Inflammatory macrophage treated with lipopolysaccharide for 1 hour (primary cell): ENCODE results near the gene CLTC.
A peak's percentile ranks its signal among the peaks of the same experiment; 100 is the strongest.

ENCODE experiments used
- DNase-seq, 2 donors: peaks; one replicate each; pipeline ENCODE4 v3.0.0-alpha.2; 2020 to 2022

CLTC gene

DNA sequence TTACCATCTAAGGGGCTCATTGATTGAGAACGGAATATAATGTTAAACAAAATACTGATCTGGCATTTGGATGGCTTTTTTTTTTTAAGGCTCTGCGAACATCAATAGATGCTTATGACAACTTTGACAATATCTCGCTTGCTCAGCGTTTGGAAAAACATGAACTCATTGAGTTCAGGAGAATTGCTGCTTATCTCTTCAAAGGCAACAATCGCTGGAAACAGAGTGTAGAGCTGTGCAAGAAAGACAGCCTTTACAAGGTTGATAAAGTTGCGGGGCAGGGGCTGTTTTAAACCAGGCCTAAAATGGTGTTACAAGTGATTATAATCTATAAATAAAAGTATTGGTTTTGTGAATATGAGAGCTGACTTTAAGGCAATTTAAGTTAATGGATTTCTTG is 65.3 kb downstream of the CLTC start:
- DNase-seq = no peak

DNA sequence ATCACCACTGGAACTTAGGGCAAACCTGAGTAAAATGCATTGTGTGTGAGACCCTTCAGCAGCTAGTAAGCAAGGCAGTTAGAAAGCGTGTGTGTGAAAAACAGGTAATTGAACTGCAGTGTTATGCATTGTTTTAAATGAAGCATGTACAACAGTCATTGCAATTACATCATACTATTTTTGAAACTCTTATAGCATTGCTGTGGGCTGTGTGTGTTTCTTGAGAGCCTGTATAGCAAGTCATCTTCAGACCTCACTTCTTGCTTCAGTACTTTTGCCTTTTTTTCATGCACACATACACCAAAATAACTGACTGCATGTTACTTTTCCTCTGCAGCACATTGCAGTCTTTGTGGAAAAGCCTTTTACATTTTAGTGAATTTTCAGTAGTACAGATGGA is 68.3 kb downstream of the CLTC start:
- DNase-seq = no peak

DNA sequence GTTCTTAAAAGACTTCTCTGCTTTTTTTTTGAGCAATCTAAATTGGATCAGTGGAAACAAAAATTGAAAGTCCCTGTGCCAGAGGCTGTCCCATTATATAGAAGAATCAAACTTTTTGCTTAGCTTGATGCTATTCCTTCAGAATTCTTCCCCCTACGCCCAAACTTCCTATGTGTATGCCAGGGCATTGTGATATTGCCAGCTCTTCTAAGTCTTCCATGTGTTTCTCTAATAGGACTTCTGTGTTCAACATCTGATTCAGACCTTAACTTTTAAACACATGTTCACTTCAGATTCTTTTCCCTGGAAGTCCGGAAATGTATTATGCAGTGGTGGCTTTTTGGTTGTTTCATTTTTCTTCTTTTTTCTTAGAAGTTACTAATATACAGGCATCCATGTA is 68.8 kb downstream of the CLTC start:
- DNase-seq = no peak

DNA sequence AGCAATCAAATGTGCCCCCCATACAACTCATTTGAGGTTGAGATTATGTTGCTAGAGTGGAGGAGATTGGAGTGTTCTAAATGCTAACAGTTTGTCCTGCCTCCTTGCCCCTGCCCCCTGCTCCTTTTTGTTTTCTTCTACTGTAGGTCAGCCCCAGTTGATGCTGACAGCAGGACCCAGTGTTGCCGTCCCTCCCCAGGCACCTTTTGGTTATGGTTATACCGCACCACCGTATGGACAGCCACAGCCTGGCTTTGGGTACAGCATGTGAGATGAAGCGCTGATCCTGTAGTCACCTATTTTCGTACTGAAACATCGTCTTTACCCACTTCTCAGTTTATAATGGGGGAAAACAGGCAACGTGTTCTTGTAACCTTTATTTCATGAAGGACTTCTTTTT is 73.9 kb downstream of the CLTC start:
- DNase-seq = no peak

DNA sequence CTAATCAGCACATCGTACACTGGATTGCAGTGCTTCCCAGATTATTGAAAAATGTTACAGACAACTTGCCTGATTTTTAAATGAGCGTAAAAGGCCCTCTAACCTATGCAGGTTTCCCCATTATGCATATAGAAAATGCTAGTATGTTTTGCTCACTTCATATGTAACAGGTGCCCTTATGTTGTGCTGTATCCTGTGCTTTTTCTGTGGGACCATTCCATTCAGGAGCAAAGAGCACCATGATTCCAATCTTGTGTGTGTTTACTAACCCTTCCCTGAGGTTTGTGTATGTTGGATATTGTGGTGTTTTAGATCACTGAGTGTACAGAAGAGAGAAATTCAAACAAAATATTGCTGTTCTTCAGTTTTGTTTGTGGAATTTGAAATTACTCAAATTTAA is 74.6 kb downstream of the CLTC start:
- DNase-seq = no peak

DNA sequence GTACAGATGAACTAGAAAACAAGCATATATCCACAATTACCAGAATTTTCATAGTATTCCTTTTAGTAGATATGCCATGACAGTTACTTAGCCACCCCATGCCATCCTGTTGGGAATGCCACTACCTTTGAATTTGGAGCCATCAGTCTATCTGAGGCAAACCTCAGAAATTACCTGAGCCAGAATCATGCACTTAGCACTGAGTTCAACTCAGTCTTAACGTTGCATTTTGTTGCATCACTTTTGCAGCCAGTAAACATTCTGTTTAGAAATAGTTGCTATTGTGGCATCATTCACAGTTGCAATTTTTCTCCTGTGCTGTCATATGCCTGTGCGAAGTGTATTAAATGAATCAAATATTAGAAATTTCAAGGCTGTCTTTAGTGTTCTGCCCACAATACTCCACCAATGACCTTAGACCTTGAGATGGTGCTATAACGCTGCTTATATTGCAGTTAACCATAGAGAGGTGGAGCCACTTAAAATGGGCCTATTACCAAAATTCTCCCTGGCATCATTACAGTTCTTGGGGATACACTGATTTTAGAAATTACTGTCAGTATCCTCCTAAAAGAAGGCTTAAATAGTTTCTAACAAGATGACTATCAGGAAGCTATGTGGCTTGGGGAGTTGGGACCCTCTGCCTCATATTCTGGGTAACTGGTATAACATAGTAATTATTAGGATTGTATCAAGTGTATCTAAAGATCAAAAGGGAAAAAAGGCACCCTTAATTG is 76.4 kb downstream of the CLTC start:
- DNase-seq = no peak

DNA sequence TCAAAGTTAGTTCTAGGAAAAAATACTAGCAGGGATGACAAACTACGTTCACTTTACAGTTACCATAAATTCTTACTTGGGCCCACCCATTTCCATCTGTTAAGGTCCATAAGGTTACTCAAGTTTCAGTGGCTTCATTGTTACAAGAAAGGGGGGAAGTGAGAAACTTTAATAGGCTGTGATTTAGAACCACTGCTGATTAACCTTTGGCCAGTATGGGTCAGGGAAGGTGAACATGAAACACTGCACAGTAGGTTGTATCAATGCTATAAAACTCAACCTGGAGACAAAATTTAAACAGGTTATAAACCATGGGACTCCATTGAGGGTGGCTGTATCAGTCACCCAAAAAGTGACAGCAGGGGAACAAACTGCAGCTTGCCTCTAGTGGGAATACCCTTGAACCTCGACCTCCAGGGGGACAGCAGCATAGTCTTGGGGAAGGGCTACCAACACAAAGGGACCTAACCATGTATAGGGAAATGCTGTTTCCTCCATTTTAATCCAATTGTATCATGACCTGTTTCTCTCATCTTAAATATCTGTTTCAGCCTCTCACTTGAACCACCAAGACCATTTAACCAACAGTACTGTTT is 77.1 kb downstream of the CLTC start:
- no peak for DNase-seq

DNA sequence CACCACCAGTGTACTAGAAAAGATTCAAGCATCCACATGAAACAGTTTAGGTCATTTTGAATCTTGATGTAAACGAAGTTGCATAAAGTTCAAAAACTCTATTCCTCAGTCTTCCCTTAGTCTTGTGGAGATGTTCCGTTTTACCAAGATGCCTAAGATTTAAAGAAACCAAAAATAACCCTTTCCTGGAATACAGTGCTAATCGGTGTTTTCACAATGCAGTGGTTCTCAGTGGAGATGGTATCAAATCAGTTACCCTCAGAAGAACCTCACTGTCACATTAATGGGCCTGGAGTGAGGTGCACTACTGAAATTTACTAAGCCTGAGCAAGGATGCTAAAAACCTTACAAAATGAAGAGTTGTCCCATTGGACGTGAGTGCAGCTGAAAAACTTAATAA is 78.4 kb downstream of the CLTC start:
- DNase-seq = no peak

DNA sequence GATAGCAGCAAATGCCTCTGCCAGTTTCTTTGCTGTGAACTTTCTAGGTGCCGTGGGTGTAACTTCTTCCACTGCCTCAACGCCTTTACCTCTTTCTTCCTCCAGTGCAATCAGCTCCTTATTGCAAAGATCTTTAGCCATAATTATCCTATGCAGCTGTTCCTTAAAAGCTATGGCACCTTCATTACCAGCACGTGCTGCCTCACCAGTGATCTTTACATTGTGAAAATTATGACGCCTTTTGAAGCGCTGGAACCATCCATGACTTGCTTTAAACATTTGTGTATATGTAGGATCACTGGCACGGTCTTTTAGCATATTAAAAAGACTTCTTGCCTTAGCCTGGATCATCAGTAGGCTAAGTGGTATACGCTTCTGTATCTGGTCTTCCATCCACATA is 79.5 kb downstream of the CLTC start:
- DNase-seq = no peak

DNA sequence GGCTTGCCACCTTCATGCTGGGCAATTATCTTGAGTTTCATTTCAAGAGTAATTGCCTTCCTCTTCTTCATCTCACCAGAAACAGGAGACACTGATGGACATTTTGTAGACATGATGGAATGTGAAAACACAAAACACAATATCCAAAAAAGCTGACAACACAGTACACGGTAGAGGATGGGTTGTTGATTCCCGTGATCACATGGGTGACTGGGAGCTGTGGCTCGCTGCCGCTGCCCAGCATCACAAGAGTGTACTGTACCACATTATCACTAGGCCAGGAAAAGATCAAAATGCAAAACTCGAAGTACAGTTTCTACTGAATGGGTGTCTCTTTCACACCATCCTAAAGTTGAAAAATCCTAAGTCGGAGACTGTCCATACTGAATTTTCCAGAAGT is 80.1 kb downstream of the CLTC start:
- DNase-seq = no peak

DNA sequence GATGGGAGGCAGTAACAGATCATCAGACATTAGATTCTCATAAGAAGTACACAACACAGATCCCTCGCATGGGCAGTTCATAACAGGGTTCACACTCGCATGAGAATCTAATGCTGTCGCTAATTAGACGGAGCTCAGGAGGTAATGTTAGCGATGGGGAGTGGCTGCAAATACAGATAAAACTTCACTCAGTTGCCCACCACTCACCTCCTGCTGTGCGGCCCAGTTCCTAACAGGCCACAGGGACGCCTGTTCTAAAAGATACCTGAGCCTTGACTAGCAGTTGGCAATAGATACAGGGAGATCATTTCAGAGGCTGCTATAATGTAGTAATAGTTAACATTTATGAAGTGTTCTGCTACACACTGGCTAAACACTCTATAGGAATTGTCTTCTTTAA is 82.6 kb downstream of the CLTC start:
- DNase-seq = no peak

DNA sequence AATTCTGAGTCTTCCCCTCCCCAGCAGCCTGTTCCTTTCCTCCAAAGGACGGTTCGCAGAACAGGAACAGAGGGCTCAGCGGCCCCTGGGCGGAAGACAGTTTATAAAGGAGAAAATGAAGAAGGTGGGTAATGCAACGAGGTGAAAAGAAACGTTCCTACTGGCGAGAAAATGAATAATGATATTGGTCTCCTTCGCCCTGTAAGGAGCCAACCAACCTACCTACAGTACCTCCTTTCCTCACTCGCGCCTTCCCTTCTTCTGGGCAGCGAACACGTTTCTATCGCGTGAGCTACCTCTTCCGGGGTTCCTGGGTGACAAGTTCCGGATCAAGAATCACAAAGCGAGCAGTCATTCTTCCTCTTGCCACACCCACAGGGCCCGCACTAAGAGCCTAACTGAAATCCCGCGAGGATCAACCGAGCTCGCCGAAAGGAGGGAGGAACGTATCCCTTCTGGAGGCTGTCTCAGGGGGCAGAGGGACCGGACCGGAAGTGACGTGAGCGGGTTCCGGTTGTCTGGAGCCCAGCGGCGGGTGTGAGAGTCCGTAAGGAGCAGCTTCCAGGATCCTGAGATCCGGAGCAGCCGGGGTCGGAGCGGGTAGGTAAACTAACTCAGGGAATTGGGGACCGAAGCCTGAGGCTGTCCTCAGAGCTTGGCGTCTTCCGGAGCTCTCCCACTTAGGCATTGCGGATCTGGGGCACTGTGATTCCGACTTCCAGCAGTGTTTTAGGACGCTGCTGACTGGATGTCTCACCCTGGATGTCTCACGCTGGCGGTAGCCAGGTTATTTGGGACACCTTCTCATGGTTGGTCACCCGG is 87.7 kb downstream of the CLTC start, which contains the start of the genes PTRH2 and VMP1:
TSS of gene PTRH2 (minus strand) at position 282 of the 822 bp plus-strand sequence. CDS start 9,452 bp downstream, outside the sequence.
TSS of gene VMP1 (plus strand) at position 506 of the 822 bp plus-strand sequence. CDS start 23,793 bp downstream, outside the sequence.
- DNase-seq = peak; percentile 99 to 100

DNA sequence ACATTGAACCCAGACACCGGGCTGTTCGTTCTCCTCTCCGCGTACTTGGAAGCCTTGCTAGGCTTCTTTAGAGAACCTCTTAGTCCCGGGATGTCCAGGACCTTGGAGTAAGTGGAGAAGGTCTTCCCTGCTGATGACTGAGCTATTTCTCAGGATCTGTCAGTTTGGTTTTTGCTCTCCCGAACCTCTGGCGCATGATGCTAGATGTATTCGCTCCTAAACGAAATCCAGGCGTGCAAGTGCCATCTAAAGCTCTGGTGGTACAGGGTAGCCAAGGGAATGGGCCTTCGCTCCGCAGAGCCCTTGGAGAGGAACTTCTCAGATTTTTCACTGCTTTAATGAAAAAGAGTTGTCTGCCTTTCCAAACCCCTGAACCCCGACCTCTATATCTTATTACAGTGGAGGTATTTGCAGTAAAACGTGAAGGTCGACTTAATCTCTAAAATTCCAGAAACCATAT is 88.3 kb downstream of the CLTC start:
- peak in 1 of 2 donors; percentile 29 for DNase-seq

DNA sequence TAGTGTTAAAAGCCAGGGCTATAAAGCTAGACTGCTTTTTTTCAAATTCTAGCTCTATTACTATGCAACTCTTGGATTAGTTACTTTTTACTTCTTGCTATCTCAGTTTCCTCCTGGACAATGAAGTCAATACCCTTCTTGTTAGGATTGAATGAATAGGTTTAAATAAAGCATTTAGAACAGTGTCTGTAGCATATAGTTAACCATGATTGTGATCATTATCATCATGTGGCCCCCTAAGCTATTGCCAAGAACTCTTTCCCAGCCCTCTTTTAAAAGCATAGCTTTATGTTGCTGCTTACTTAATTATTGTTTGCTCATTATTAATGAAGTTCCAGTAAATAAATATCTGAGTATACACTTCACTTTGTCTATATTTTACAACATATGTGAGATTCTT is 92.2 kb downstream of the CLTC start:
- DNase-seq = no peak

DNA sequence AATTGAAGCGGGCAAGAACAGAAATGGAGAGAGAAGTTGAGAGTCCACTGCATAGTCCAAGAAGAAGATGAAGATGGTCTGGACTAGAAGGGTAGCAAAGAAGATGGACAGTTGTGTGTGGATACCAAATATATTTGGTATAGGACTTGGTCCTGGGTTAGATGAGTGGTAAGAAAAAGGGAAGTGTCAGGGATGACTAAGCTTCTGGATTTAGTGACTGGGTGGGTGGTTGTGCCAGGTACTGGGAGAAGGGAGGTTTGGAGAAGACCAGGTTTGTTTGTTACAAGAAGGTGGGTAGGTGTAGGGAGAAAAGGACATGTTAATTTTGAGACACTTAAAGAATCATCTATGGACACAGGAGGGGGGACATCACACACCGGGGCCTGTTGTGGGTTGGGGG is 93.2 kb downstream of the CLTC start:
- no peak for DNase-seq

DNA sequence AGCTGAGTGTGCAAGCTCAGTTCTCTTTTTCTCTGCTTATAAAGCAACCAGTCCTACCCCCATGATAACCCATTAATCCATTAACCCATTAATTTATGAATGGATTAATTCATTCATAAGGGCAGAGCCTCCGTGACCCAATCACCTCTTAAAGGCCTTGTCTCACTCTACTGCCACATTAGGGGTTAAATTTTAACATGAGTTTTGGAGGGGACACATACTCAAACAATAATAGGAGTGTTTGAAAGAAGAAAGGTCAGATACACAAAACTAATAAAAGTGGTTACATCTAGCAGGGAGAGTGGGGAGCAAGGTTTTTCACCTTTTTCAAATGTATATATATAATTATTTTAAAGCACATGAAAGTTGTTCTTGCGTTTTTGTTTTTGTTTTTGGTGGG is 94.6 kb downstream of the CLTC start:
- no peak for DNase-seq

DNA sequence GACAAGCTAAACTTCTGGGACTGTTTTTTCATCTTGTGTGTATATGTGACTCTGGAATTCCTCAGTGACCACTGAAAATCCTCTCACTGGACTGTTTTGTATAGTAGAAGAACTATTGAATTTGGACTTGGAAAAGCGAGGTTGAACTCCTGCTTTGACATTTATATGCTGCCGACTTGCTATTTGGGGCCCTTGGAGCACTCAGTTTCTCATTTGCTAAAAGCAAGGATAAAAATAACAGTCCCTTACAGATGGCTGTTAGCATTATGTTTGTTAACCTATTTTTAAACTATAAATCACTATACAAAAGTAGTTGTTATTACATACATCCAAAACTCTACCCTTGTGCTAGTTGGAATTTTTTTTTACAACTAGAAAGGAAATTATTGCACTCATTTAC is 96.7 kb downstream of the CLTC start:
- DNase-seq = no peak

DNA sequence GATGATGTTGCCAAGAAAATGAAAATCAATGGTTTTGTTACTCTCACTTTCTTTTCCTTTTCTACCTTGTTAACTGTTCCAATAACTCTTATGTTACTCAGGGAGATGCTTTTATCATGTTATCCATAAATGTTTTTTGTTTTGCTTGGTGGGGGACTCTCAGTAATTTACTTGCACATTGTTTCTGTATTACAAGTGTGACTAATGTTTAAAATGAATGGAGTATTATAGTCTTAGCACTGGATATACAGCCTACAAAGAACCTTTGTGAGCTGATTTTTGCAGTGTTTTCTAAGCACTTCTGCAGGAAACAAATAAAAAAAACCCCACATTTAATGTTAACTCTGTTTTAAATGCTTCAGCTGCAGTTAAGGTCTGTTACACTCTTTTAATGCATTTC is 99.8 kb downstream of the CLTC start:
- DNase-seq = no peak

DNA sequence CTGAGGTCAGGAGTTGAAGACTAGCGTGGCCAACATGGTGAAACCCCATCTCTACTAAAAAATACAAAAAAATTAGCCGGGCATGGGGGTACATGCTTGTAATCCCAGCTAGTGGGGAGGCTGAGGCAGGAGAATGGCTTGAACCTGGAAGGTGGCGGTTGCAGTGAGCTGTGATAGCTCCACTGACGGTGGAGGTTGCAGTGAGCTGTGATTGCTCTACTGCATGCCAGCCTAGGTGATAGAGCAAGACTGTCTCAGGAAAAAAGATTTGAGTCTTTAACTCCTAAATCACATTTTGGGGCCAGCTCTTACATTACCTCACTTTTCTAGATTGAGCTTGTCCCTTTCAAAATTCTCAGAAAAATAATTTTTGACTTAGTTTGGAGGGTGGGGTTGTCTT is 102.9 kb downstream of the CLTC start:
- DNase-seq = no peak

DNA sequence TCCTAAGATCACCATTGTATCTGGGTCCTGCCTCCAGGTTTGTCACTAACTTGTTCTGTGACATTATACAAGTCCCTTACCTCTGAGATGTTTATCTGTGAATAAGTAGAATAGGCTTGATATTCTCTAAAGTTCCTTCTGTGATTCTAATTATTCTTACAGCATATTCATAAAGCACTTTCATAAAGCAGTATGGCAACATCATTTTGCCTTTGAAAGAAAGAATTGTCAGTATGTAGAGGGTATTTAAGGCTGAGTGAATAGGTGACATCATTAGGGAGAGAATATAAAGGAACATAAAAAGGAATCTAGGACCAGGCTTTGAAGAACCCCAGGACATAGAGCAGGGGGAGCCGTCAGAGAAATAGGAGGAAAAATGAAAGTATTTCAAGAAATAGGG is 103.3 kb downstream of the CLTC start:
- DNase-seq = no peak

DNA sequence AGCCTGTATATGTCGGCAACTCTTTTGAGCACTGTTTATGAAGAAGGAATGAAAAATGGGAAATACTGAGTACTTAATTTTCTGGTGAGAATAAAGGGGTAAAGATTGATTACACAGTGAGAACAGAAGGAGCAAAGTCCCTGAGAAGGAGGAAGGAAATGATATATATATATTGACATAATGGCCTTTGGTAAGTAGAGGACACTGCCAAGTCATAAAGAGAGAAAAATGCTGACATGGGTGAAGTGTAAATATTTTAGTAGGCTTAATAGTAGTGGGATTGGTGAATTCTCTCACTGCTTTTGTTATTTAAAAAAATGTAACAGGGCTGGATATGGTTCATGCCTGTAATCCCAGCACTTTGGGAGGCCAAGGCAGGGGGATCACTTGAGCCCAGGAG is 103.9 kb downstream of the CLTC start:
- DNase-seq = no peak

DNA sequence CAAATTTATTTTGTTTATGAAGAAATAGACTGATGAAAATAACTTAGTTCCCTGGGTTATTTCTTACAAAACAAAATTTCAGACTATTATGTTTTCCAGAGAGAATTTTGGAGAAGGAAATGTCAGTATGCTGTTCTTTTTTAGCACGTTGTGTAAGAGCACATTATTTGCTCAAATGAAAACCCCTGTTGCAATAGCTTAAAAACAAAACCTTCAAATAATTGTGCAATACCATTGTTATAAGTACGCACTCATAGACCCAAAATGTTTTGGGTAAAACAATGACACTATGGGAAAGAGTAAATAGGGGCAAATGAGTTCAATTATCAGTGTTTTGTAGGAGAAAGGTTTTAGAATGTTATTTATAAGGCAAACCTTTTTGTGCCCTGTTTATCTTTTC is 106.0 kb downstream of the CLTC start:
- peak; percentile 82 to 83 for DNase-seq

DNA sequence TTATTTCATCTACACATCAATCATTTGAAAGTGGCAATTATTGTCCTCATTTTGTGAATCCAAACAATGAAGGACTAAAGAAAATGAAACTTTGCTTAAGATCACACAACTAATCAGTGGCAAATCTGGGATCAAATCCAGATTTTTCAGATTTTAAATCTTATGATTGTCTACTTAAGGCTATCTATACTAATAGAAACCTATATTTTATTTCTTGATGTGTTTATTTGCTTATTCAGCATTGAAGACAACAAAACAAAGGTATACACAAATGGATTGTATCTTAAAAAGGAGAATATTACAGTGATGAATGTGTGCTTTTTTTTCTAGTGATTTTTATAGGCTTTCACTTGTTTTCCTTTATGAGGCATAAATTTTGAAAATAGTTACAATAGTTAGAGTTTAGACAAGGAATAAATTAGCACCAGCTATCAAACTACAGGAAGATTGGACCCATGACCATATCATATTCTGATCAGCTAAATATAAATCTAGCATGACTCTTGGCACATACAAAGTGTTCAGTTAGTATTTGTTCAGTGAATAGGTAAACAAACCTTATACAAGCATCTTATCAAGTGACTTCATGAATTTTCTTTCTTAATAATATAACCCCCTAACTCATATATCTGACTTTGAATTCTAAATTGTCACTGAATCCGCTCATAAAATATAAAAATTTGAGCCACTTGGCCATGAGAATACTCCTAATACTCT is 108.3 kb downstream of the CLTC start:
- no peak for DNase-seq
